Left cardiac atrium (tissue), 4 donors: ENCODE results near the gene ROR2. TPM values are rescaled to one million over a fixed set of nuclear protein-coding genes. Genes with fewer than 3 reads are reported as not detected.

Source experiments
- ATAC-seq, 2 donors: fragments of 200-7000 bp; cut with Tn5 transposase; one replicate each; pipeline ENCODE4 v1.9.1; 2020; ENCODE audit warnings: mild to moderate bottlenecking in 2 of 2, moderate library complexity in 2 of 2
- DNase-seq: peaks from one replicate; pipeline ENCODE4 v3.0.0-alpha.2; 2020
- intact Hi-C, 2 donors: fragments of 100-400 bp; cut with DNase I; formaldehyde crosslinking; loops; one replicate each; pipeline versions ENCODE4 v1.14.1 to v1.15.1; 2022 to 2023
- total RNA-seq, 2 donors: library from RNA; stranded (reverse); fragmentation: NEBNext Ultra II Directional; extraction: Animal tissue kit (Norgen Biotek cat#: 25700); gene quantifications; one replicate each; pipeline ENCODE4 v1.2.1, GENCODE V29; 2021
- donor health status: DM: no; HTN: yes; CAD: no.
- donor health status: DM: no; HTN: yes; CAD: no; lungs with severe emphysema.
- donor health status: DM: yes; HTN: yes; CAD: no.
- donor health status: Dilated cardiomyopathy.

ROR2 gene
- total RNA-seq, 2 donors from 2014 or later: 18.0 to 25.4 TPM

- DNase-seq (no peak), ATAC-seq (no peak)
- intact Hi-C loops: no loop called here
Observed at GRCh38 chr9:91700475-91700874, 249.6 kb downstream of the ROR2 start.

DNA sequence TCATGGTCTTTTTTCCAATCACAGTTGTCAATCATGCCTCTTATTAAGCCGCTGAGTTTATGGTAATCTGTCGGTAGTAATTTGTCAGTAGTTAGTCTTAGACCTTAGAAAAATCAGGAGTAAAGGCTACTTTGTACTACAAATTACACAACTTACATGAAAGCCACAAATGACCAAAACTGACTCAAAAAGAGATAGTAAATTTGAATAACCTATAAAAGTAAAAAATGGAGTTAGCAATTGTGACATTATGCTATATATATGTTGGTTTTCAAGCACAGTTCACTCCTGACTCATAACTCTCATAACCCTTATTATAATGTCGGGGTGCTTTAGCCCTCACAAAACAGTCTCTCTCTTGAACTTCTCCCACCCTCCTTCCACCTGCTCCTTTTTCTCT is 251.8 kb downstream of the ROR2 start:
- no peak for ATAC-seq

GRCh38 chr9:91697201-91697600 is 252.8 kb downstream of the ROR2 start:
- intact Hi-C loops: loop anchor here in 1 of 2 donors (10.0 kb wide), 1 partner anchor 78 kb away; no protein-coding TSS in a partner anchor
- DNase-seq (no peak), ATAC-seq (no peak)

More for the DNA sequence above, 251.8 kb downstream of the ROR2 start:
- DNase-seq: no peak
- intact Hi-C loops: loop anchor here in 1 of 2 donors (10.0 kb wide), 1 partner anchor 77 kb away; no protein-coding TSS in a partner anchor

DNA sequence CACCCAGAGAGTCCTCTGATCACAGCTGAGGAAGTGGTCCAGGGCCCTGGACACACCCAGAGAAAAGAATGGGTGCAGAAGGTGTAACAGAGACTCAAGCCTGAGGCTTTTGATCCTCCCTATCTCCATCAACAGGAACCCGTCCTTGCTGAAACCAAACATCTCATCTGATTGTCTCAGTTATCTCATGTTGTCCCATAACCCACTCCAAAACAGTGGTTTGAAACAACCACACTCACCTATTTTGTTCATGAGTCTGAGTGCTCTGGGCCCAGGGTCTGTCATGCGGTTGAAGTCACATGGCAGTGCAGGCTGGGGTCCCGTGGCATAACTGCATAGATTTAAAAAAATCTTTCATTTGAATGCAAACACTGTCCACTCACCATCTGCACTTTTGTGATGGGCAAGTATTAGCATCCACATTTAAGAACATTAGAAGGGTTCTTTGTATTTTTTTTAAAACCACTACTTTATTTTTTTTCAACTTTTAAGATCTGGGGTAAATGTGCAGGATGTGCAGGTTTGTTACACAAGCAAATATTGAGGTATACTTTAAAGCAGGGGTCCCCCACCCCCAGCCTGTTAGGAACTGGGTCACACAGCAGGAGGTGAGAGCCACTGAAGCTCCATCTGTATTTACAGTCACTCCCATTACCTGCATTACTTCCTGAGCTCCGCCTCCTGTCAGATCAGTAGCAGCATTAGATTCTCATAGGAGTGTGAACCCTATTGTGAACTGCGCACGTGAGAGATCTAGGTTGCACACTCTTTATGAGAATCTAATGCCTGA is 255.8 kb downstream of the ROR2 start:
- intact Hi-C loops: loop anchor here in 1 of 2 donors (10.0 kb wide), 1 partner anchor 81 kb away; no protein-coding TSS in a partner anchor

DNA sequence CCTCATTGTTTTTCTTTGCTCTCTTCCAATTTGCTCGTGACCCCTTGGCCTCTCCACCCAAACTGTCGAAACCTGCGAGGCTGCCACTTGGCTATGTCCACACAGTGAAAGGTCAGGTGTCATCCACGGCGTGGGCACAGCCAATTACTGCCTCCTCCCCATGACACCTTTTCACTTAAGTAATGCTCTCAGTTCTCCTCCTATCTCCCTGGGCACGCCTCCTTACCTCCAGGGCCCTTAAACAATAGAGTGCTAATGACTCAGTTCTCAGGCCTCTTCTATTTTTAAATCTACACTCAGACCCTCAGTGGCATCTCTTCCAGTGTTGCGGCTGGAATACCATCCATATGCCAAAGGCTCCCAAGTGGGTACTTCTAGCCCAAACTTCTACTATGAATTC is 256.8 kb downstream of the ROR2 start:
- DNase-seq: no peak
- intact Hi-C loops: loop anchor here in 1 of 2 donors (10.0 kb wide), 1 partner anchor 82 kb away; no protein-coding TSS in a partner anchor
- peak in 1 of 2 donors; percentile 64 for ATAC-seq

More for the DNA sequence above, 255.8 kb downstream of the ROR2 start:
- DNase-seq (no peak), ATAC-seq (no peak)

DNA sequence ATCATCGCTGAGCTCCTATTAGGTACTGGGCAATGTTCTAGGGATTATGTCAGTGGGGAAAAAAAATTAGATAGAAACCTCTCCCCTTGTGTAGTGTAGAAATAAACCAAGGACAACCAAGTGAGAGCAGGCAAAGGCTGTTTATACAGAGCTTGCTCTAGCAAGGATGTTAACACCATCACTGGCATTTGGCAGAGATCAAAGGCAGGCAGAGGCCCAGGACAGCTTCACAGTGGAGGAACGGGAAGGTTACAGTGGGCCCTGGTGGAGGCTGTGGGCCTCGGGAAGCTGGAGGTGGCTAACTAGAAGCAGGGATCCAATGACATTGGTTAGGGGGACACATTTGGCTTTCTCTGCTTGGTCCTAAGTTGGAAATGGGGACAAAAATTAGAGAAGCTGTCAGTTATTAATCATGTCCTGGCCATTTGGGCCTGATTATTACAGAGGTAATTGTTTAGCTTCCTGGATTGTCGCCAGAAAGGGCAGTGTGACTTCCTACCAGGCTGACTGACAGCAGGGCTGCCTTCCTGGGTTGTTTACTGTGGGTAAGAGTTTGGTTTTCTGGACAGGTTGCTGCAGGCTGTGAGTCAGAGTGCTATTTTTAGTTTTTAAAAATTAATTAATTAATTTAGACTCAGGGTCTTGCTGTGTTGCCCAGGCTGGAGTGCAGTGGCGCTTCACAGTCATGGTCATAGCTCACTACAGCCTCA is 259.3 kb downstream of the ROR2 start:
- intact Hi-C loops: loop anchor here in 1 of 2 donors (10.0 kb wide), 1 partner anchor 84 kb away; no protein-coding TSS in a partner anchor
- ATAC-seq: no peak
- DNase-seq: no peak

- intact Hi-C loops: loop anchor here in 1 of 2 donors (10.0 kb wide), 1 partner anchor 654 kb away; no protein-coding TSS in a partner anchor
- no peak for ATAC-seq
- DNase-seq: no peak
Observed at GRCh38 chr9:91689006-91689405, 261.0 kb downstream of the ROR2 start.

- DNase-seq: no peak
- intact Hi-C loops: loop anchor here in 1 of 2 donors (5.0 to 10.0 kb wide), 2 partner anchors 648 to 766 kb away; no protein-coding TSS in a partner anchor
- no peak for ATAC-seq
Observed at GRCh38 chr9:91683269-91683668, 266.8 kb downstream of the ROR2 start.

DNA sequence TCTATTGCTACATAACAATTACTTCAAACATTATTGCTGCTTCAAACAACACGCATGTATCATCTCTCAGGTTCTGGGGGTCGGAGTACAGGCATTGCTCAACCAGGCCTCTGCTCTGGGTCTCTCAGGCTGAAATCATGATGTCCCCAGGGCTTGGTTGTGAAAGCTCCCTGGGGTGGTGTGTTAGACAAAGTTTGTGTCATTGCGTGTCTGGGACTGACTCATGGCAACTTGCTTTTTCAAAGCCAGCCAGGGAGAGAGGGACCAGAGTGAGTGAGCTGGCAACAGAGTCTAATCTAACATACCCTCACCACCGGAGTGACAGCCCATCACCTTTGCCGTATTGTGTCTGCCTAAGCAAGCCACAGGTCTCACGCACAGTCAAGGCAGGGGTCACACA is 267.2 kb downstream of the ROR2 start:
- DNase-seq (no peak), ATAC-seq (no peak)
- intact Hi-C loops: loop anchor here in 1 of 2 donors (5.0 to 10.0 kb wide), 2 partner anchors 648 to 766 kb away; no protein-coding TSS in a partner anchor

GRCh38 chr9:91681461-91682305 is 268.3 kb downstream of the ROR2 start:
- ATAC-seq: peak; percentile 96 to 97
- intact Hi-C loops: loop anchor here in 1 of 2 donors (5.0 to 10.0 kb wide), 2 partner anchors 647 to 764 kb away; no protein-coding TSS in a partner anchor
- peak; percentile 84 for DNase-seq

DNA sequence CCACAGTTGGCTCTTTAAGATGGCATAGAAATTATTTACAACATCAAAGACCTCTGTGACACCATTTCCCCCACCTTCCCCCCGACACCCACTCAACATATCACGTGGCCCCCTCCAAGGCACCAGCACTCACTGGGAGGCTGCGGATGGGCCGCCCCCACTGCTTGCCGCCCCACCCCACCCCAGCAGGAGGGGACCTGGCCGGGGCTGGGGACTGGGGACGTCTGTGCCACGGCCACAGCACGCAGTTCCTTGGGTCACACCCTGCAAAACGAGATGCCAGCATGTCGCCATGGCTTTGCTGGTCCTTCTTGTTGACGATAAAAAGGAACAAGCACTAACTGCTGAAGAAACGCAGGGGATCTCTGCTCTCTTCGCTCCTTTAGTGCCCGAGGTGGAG is 269.0 kb downstream of the ROR2 start:
- no peak for ATAC-seq
- intact Hi-C loops: loop anchor here in 1 of 2 donors (5.0 to 10.0 kb wide), 2 partner anchors 646 to 764 kb away; no protein-coding TSS in a partner anchor
- DNase-seq: no peak

DNA sequence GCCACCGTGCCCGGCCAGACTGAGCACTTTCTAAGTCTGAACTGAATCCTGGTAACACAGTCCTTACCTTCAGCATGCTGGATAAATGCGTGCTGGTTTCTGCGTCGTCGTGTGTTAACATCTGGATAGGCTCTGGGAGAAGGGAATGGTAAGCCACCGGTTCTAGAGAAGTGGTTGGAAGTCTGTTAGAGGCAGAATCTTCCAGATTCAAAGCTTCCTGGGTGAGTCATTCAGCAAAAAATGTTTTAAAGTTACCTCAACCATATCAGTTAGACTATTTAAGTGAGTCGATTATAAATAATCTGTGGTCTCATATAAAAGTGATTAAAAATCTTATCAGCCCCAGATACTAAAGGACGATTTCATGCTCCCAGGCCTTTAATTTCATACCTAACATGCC is 269.9 kb downstream of the ROR2 start:
- ATAC-seq (no peak), DNase-seq (no peak)
- intact Hi-C loops: loop anchor here in 1 of 2 donors (5.0 to 10.0 kb wide), 2 partner anchors 645 to 763 kb away; no protein-coding TSS in a partner anchor

DNA sequence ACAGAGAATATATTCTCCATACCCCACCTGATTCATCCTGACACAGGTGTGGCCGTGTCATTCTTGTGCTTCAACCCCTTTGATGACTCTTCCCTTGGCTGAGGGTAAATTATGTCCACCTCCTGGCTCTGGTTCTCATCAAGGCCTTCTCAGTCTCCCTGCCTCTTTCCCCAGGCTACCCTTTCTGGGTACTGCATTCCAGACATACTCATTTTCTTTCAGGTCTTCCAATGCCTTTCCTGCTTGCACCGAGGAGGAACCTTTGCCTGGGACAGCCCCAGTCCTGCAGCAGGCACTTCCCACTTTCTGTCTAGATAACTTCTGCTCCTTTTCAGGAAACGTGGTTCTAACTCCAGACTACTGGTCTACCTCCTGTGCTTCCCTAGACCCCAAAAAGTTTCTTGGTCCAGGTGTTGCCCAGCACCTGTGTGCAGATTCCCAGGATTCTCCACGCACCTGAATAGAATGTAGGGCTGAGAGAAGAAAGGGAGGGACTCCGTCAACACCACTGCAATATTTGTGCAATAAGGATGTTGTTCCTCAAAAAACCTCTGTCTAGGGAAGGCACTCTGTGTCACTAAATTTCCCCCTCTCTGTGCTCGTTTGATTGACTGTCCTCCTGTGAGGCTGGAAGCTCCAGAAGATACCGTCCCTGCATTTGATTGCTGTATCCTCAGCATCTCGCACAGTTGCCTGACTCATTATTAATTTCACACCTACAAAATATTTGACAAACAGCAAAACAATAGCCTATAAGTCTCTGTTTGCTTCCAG is 271.0 kb downstream of the ROR2 start:
- intact Hi-C loops: loop anchor here in 1 of 2 donors (10.0 kb wide), 1 partner anchor 764 kb away; no protein-coding TSS in a partner anchor
- DNase-seq (no peak), ATAC-seq (no peak)

DNA sequence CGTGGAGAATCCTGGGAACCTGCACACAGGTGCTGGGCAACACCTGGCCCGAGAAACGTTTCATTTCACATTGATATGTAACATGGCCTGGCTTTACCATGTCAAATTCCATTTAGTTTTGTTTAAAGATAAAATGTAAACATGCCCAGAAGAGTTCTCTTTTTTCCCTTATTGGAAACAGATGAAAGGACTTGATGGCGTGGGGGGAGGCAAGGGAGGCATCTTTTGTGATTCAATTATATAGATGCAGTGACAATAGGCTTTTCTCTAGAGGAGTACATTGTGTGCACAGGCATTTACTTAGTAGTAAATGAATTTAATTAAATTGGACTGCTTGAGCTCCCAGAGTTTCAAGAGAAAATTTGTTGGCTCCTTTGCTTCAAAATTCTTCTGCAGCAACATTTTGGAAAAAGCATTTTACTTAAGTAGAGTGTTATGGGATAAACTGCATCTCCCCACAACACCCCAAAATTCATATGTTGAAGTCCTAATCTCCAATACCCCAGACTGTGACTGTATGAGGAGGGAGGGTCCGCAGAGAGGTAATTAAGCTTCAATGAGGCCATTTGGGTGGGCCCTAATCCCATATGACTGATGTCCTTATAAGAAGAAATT is 272.1 kb downstream of the ROR2 start:
- intact Hi-C loops: loop anchor here in 1 of 2 donors (10.0 kb wide), 1 partner anchor 763 kb away; no protein-coding TSS in a partner anchor

GRCh38 chr9:91677331-91677730 is 272.7 kb downstream of the ROR2 start:
- intact Hi-C loops: loop anchor here in 1 of 2 donors (10.0 kb wide), 1 partner anchor 763 kb away; no protein-coding TSS in a partner anchor
- DNase-seq (no peak), ATAC-seq (peak in 1 of 2 donors; percentile 8)

More for the DNA sequence above, 272.1 kb downstream of the ROR2 start:
- ATAC-seq (no peak), DNase-seq (no peak)

- ATAC-seq (no peak), DNase-seq (no peak)
- intact Hi-C loops: loop anchor here in 1 of 2 donors (10.0 kb wide), 1 partner anchor 761 kb away; no protein-coding TSS in a partner anchor
Observed at GRCh38 chr9:91676046-91676445, 274.0 kb downstream of the ROR2 start.

- intact Hi-C loops: no loop called here
Observed at GRCh38 chr9:91664663-91665062, 285.4 kb downstream of the ROR2 start.

More at GRCh38 chr9:91664663-91665062, 285.4 kb downstream of the ROR2 start:
- no peak for ATAC-seq
- DNase-seq: no peak
